Measurements from ENCODE around the gene PIBF1.

DNA sequence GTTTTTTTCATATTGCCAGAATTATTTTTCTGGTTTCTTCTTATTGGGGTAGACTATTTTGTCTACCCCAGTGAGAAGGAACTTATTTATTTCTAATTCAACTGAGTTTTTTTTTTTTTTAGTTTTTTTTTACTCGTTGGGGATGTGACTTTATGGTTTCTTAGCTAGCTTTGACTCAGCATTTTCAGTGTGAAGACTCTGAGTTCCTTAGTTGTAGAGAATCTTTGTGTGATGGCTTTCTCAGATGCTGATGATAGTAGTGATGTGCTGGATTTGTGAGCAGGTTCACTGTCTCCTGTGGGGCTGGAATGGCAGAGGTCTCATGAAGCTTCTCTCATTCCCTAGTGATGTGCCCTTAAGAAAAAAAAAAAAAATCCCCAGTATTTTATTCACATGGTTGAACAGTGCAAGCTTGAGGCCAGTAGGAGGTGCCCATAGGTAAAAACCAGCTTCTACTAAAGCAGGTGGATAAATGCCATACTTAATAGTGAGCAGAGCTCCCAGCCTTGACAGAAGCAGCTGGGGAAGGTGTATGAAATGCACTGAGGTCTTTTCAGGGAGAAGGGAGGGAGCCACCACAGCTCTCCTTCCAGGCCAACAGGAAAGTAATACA is 170.7 kb downstream of the PIBF1 start:
- TF ChIP-seq, protein P1, sequence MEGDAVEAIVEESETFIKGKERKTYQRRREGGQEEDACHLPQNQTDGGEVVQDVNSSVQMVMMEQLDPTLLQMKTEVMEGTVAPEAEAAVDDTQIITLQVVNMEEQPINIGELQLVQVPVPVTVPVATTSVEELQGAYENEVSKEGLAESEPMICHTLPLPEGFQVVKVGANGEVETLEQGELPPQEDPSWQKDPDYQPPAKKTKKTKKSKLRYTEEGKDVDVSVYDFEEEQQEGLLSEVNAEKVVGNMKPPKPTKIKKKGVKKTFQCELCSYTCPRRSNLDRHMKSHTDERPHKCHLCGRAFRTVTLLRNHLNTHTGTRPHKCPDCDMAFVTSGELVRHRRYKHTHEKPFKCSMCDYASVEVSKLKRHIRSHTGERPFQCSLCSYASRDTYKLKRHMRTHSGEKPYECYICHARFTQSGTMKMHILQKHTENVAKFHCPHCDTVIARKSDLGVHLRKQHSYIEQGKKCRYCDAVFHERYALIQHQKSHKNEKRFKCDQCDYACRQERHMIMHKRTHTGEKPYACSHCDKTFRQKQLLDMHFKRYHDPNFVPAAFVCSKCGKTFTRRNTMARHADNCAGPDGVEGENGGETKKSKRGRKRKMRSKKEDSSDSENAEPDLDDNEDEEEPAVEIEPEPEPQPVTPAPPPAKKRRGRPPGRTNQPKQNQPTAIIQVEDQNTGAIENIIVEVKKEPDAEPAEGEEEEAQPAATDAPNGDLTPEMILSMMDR (IDR thresholded peaks at IDR 0.05): no peak
- TF ChIP-seq, protein P2, sequence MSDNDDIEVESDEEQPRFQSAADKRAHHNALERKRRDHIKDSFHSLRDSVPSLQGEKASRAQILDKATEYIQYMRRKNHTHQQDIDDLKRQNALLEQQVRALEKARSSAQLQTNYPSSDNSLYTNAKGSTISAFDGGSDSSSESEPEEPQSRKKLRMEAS (CRISPR knock-in tag; IDR thresholded peaks at IDR 0.05): no peak
- TF ChIP-seq, protein P3, sequence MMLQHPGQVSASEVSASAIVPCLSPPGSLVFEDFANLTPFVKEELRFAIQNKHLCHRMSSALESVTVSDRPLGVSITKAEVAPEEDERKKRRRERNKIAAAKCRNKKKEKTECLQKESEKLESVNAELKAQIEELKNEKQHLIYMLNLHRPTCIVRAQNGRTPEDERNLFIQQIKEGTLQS (CRISPR knock-in tag; conservative IDR thresholded peaks at IDR 0.05): no peak
- TF ChIP-seq, protein P4, sequence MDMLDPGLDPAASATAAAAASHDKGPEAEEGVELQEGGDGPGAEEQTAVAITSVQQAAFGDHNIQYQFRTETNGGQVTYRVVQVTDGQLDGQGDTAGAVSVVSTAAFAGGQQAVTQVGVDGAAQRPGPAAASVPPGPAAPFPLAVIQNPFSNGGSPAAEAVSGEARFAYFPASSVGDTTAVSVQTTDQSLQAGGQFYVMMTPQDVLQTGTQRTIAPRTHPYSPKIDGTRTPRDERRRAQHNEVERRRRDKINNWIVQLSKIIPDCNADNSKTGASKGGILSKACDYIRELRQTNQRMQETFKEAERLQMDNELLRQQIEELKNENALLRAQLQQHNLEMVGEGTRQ (CRISPR knock-in tag; IDR thresholded peaks at IDR 0.05): no peak
- TF ChIP-seq ELF4 (CRISPR knock-in tag; IDR thresholded peaks at IDR 0.05; ENCODE audit: low read depth) (no peak), ZNF671 (CRISPR knock-in tag; IDR thresholded peaks at IDR 0.05) (no peak), CBFB (CRISPR knock-in tag; IDR thresholded peaks at IDR 0.05; ENCODE audit: low read depth) (no peak), SOX15 (CRISPR knock-in tag; IDR thresholded peaks at IDR 0.05) (no peak), OVOL2 (CRISPR knock-in tag; IDR thresholded peaks at IDR 0.05; ENCODE audit: borderline replicate concordance) (no peak), ZNF263 (CRISPR knock-in tag; IDR thresholded peaks at IDR 0.05; ENCODE audit: low read depth) (no peak)
- TF ChIP-seq, protein P5, sequence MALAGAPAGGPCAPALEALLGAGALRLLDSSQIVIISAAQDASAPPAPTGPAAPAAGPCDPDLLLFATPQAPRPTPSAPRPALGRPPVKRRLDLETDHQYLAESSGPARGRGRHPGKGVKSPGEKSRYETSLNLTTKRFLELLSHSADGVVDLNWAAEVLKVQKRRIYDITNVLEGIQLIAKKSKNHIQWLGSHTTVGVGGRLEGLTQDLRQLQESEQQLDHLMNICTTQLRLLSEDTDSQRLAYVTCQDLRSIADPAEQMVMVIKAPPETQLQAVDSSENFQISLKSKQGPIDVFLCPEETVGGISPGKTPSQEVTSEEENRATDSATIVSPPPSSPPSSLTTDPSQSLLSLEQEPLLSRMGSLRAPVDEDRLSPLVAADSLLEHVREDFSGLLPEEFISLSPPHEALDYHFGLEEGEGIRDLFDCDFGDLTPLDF (CRISPR knock-in tag; IDR thresholded peaks at IDR 0.05): no peak

All from WTC11 (cell line).